Endometrial microvascular endothelial cells (primary cell): ENCODE results near the gene FAM53B. TPM values are rescaled to one million over a fixed set of nuclear protein-coding genes. Genes with fewer than 3 reads are reported as not detected.

Source experiments
- in situ Hi-C: cut with HindIII; loops from 2 replicates; pipeline ENCODE4 v1.10.0; 2017; ENCODE audit warnings: low sequenced_read_pairs, low pct_unique_long_range_greater_than_20kb; ENCODE audit errors: inconsistent ontology term
- total RNA-seq: library from RNA; depleted of rRNA; stranded (reverse); fragments of >200 nt; gene quantifications from one replicate; pipeline ENCODE4 v1.2.3, GENCODE V29; 2015; ENCODE audit errors: inconsistent ontology term

The FAM53B gene
- total RNA-seq, 1 donor from 2014 or later, result 12.3 TPM

DNA sequence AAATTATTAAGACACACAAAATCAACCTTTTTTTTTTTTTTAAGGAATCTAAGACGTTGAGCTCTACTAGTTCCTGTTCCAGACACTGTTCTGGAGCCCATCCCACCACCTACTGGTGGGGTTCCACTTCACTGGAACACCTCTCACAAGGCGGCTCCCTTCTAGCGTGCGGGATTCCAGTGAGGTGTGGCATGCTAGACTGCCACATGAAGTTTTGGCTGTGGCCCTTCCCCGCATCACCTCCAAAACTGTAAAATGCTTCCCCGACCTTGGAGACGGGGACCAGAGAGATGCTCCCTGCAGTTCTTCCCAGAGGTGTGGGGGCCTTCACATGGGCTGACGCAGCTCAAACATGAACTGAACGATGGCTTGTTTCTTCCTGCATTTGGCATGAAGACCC, 12.6 kb downstream of the FAM53B start:
- in situ Hi-C loops, result no loop called here

DNA sequence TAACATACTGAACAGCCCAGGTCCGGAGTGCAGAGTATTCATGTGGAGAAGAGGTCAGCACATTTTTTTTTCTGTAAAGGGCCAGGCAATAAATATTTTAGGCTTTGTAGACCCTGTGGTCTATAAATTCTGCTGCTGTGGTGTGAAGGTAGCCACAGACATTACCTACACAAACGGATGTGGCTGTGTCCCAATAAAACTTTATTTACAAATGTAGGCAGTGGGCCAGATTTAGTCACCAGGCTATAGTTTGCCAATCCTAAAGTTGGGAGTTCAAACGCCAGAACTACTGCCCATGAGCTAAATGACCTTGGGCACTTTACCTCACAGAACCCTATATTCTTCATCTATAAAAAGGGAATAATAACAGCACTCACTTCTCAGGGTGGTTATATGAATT, 13.4 kb downstream of the FAM53B start:
- in situ Hi-C loops, result no loop called here

DNA sequence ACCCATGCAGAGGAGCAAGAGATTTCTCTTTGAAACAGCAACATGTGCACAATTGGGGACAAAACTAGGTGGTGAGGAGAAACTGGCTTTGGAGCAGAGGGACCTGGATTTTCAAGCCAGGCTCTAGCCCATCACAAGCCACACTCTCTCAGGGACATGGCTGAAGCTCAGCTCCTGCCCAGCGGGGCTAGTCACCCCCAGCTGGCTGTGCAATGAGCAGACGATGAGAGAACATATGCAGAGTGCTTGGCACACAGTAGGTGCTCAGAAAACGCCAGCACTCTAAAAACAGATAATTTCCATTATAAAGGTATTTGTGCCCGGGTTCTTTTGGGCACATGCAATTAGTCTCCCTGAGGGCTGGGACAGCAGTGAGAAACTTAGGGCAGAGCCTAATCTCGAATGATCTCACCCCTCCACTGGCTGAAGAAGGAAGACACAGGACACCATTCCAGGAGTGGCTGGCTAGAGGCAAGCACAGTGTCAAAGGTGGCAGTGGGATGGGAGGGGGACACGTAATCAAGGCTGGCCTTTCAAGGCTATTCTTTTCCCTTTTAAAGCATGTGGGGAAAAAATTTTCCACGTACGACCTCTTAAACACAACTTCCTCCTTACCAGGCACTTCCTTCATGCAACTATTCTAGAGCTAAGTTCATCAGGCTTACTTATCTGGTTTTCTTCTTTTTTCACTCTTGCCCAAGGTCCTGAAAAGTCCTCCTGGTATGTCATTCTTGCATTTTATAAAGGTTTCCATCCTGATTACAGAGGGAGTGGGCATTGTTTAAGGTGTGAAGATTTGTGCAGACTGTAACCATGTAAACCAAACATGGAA, 15.1 kb downstream of the FAM53B start:
- in situ Hi-C loops, result no loop called here

DNA sequence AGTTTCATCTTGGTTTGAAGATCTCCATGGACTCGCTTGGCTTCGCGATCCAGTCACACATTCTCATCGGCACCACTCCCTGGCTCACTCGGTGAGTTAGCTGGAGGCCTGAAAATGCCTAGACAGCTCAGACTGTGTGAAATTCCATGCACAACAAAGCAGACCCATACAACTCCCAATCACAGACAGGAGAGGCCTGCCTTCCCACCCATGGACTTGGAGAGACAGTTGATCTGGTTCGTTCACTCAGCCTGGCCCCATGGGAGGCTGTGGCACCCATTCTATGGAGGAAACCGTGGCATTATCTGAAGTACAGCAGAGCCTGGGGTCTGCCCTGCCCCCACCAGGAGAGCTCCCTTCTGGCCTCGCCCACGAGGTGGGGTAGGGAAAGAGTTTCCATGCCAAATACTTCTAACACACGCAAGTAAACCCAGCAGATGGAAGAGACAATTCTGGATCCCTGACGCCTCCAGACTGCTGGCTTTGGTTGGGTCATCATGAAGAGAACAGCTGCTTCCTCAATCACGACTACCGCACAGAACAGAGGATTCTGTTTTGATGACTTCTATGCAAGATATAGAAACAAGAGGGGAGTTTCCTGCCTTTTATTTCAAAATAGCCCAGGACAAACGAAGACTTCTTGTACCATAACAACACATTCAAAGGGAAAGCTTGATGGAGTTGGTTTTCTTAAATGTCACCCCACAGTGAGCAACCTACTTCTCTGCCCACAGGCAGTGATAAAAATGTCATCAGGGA, 15.9 kb downstream of the FAM53B start:
- in situ Hi-C loops, result no loop called here

DNA sequence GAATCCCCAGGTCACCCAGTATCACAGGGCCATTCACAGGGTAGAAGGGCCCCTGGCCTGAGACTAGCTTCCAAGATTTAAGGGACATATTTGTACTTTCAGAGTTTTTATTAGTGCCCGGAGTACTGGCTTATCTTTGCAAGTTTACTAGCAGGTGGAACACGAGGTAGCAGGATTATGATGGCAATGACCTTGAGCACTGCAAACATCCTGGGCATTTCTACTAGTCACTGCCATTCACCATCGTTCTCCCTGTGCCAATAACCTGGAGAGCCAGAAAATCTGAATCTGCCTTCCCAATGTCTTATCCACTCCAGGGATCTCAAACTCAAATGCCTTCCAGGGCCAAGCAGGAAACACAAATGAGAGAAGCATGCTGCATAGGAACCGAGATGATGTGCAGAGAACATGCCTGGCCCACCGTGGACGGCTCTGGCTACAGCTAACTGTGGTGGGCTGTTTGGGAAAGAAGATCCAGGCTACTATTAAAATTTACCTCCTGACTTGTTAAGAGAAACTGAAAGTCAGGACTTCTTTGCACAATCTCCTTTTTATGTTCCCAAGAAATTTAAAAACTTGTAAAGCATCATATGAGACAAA, 16.7 kb downstream of the FAM53B start:
- in situ Hi-C loops, result no loop called here

DNA sequence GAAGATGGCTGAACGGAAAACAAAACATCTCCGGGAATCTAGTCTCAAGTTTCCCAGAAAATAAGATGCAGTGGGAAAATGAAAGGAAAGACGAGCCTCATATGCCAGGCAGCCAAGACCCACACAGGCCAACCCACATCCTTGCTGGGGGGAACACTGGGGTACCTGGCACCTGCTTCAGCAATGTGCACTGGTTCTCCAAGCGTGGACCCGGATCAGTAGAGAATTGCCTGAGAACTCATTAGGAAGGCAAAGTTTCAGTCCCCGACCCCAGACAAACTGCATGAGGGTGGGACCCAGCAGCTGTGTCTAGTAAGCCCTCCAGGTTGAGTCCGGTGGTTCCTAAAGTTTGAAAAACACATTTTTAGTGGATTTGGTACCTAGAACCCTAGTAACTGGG, 18.4 kb downstream of the FAM53B start:
- in situ Hi-C loops, result no loop called here

DNA sequence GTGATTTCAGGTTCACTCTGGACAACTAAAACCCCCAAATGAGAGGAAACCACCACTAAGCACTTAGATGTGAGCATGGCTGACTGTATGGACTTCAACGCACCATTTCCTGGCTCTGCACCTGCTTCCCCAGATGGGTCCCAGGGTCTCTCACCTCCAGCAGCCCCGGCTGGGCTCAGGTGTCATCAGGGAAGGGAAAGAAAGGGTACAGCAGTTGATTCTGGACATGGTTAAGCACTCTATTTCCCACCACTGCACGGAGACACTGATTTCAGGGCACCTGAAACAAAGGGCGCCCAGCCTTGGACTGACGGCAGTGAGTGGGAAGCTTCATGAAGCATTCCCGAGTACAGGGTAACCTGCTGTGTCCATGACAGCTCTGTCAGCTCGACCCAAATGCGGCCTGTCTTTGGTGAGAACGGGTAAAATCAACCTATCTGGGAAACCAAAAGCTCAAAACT, 19.0 kb downstream of the FAM53B start:
- in situ Hi-C loops, result no loop called here

DNA sequence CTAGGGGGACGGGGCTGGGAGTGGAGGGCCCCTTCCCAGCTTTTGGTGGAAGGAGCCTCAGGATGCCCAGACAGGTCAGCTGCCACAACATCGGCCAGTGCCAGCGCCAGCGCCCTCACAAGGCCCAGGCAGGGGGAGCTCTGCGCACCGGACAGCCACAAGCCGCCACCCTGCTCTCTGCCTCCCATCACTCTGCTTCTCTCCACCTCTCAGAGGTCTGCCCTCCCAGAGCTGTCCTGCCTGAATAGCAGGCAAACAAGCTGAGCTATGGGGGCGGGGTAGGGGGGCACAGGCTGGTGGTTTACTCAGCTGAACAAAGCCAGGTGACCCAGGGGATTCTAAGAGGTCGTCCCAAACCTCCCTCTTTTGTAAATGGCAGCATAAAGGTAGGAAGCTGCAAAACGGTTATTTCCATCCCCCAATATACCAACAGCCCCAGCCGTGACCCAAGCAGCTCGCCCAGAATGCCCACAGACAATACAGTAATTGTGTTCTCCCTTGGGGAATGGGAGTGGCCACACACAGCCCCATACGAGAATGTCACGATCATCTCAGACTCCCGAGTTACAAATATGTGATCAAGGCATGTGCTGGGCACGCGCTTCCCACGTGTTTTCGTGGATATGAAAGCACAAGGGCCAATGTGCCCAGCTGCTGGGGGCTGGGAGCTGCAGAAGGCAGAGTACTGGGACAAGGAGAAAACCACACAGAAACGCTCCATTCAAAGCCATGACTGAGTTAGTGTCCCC, 19.7 kb downstream of the FAM53B start:
- in situ Hi-C loops, result no loop called here

DNA sequence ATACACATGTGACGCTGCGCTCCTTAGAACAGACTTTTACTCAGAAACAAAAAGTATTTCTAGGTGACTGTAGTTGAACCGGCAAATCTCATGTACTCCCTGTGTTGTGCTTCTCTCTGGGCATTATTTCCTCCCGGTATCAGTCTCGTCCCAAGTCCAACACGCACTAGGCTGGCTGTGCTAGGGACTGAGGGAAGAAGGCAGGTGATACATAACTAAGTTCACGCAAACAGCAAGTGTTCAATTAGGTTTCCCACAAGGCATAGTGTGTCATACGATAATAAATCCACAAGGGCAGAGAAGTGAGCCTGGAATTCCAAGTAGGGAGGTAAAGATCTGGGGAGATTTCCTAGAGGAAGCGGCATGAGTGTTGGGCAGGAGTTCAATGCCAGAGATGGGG, 20.4 kb downstream of the FAM53B start:
- in situ Hi-C loops, result no loop called here

DNA sequence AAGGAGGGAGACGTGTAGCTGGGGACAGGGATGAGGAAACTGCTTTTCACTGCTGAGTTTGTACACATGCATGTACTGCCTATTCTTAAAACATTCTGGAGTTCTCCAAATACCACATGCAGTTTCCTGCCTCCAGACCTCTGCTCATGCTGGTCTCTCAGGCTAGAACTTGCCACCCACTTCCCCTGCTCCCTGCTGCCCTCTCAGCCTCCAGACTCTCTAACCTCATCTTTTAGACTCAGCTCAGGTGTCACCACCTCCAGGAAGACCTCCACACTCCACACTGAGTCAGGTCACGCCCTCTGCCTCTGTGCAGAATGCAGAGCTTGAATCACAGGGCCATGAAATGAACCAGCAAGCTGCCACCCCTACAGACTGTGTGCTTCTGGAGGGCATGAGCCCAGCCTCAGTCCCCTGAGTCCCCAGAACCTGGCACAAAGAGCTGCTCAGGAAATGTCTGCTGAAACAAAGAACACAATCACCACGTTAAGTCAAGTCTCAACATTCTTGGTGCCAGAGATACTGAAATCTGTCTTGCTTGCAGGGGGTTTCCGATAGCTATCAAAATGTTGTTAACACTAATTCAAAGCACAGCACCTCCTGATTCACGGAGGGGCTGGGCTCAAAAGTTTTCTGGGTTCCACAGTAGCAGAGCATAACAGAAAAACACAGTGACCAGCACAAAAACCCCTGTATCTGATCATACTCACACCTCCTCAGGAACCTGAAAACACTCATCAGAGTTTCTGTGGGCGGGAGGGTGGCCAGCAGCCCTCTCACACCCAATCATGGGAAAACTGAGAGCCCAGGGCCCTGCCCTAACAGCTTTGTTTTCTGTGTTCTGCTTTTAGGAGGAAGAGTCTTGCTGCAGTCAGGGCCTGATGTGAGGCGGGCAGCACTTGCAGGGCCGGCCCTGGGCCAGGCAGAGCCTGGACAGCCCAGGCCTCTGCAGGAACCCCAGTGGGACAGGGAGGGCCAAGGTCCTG, 21.1 kb downstream of the FAM53B start:
- in situ Hi-C loops, result no loop called here

DNA sequence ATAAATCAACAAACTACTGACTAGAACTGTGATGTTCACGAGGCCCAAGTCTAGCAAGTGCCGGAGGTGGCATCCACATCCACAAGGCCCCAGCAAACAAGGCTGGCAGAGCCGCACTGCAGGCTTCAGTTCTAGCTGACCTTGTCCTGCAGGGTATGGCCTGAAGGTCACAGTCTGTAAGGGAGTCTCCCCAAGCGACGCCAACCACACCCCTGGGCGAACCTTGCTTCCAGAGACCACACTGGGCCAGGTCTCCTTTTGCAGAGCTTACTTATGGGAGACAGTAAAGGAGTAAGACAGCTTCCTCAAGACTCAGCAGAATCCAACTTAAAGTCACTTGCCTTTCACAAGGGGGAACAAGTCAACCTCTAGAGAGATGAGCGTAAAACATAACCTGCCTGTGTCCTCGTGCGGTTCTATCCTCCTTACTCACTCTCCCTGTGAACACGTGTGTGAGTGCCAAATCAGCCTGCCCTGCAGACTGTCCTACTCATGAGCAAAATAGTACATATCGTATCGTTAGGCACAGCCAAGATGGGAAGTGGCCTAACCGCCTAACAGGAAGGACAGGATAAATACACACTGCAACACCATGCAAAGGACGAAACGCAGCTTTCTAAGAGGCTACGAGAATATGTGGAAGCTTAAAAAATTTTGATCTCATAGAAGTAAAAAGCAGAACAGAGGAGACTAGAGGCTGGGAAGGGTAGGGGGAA, 22.7 kb downstream of the FAM53B start:
- in situ Hi-C loops, result no loop called here

DNA sequence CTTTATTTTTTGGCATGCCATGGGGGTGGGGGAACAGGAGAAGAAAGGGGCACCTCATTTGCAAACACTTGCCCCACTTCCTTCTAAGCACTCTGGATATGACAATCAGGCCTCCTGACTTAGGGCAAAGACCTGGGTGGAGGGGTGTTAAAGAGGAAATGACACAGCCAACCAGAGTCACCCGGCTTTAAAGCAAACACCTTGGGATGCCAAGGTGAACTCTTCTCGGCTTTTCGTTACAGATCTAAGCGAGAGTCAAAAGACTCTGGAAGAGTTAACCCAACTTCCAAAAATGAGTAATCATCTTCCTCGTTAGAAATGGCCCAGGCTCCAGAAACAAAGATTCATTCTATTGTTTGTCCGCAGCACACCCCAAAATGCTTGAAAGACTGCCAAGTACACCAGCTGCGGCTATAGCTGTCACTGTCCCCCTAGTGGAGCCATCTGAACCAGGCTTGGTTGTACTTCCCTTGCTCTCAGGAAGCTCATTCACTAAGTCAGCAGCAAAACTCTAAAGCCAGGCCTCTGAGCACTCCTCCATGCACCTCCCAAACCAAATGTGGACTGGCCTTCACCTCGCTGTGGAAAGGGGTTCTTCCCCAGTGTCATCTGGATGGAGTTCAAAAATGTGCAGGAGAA, 24.8 kb downstream of the FAM53B start:
- in situ Hi-C loops, result no loop called here

DNA sequence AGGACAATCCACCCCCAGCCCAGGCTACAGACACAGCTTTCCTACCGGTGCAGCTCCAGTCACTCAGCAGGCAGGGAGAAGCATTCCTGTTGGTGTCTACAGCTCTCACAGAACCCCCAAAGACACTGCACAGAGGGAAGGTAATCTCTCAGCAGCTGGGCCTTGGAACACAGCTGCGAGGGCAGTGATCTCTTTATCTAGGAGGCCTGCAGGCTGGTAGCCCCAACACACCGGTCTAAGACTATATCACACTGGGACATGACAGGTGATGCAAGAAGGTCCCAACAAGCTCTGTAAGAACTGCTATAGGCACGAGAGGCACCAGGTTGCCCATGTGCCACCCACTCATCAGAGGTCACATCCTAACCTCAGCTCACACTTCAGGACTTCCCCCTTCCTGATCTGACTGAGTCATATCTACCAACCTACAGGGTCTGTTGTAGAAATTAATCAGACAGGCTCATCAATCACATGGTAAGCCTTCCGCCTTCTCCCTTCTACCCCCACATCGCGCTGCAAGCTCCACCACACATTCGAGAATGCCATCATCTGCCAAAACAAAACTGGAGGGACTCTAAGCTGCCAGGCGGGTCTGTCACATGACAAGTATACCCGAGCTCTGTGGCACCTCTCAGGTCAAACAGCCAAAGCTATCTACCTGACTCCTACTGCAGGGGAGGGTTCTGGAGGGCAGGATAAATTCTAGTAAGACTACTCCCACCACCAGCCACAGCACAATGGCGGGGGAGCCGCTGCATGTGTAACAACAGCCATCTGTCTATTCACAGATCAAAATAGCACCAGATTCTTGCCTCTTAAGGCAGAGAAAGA, 26.1 kb downstream of the FAM53B start:
- in situ Hi-C loops, result no loop called here

DNA sequence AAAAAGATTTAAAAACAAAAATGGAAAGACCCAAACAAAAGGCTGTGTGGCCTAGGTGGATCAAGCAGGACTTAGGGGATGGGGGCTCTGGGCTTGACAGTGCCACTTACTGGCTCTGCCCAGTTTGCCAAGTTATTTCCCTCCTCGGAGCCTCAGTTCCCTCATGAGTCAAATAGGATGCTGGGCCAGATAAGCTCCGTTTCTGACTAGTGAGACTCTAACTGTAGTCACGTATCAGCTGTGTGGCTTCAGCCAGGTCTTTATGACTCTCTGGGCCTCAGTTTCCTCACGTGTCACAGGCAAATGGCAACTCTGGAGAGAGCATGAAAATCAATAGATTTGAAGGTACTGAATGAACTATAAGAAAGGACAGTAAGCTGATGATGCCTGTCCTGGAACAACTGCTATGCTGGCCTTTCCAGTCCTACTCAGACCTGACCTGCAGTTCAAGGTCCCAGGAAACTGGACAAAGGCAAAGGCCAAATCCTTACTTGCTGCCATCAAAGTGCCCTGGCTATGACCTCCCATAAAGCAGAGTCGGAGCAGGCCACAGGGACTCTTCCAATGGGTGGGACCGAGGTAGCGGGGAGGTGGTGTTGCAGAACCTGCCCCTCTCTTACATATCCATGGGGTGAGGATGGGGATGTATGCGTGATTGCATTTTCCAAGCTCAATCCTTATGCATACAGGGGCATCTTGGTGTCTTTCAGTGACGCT, 27.0 kb downstream of the FAM53B start:
- in situ Hi-C loops, result no loop called here

DNA sequence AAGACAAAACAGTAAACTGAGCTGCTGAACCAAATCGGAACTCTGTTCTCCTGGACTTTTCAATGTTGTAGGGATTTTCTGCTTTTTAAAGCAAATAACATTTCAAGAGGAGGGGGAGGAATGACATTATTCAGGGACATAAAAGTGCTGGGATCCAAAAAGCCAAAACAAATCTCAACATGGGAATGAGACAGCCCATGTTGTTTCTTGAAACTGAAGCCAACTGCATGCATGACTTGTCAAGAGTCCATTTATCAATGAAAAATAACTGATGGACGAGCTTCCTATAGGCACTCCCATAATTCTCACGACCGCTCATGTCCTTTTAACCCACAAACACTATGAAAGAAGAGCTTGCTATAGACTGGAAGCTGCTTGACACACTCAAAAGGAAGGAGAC, 27.8 kb downstream of the FAM53B start:
- in situ Hi-C loops, result no loop called here

DNA sequence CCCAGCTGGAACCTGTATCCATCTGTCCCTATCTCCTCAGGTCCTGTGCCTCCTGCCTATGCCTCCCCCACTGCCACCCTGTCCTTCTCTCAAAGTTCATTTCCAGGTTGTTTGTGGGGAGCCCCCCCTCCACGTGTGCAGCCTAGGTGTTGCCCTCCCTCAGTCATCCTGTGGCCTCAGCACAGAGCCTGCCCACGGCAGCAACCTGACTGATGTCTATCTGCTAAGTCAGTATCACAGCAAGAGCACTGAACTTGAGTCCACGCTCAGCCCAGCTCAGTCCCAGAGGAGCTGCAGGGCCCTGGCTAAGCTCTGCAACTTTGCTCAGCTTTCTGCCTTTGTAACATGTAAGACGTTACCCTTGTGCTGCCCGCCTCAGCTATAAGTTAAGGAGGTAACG, 28.7 kb downstream of the FAM53B start:
- in situ Hi-C loops, result no loop called here
